RWPE2 (cell line): ENCODE results near the gene ITCH.
A peak's percentile ranks its signal among the peaks of the same experiment; 100 is the strongest.
"Not testable (repeated sequence)": the region's sequence is repeated elsewhere in the genome, so short reads cannot be mapped to it uniquely, and the experiment has no call there.

Experiments
- ATAC-seq: fragments of 200-7000 bp; cut with Tn5 transposase; 3 replicates; pipeline ENCODE4 v1.9.1; 2021; ENCODE audit warnings: low read depth
- DNase-seq: peaks from one replicate; pipeline ENCODE4 v3.0.0-alpha.2; 2020; ENCODE audit warnings: low spot score
- H3K27ac ChIP-seq: fragments of 450-650 bp; 2 replicates; pipeline ENCODE4 v1.5.1; 2017; ENCODE audit warnings: mild to moderate bottlenecking; ENCODE audit not compliant: poor library complexity, severe bottlenecking
- H3K27me3 ChIP-seq: fragments of 250-450 bp; sonication (Bioruptor Pico); 2 replicates; pipeline ENCODE4 v1.5.1; 2021; ENCODE audit warnings: mild to moderate bottlenecking, moderate library complexity; ENCODE audit not compliant: insufficient read depth, poor library complexity, severe bottlenecking
- H3K36me3 ChIP-seq: fragments of 250-450 bp; sonication (Bioruptor Pico); 2 replicates; pipeline ENCODE4 v1.5.1; 2020; ENCODE audit warnings: low read depth, mild to moderate bottlenecking, moderate library complexity
- H3K4me1 ChIP-seq: fragments of 250-450 bp; sonication (Bioruptor Pico); 2 replicates; pipeline ENCODE4 v1.5.1; 2021; ENCODE audit warnings: mild to moderate bottlenecking, moderate library complexity; ENCODE audit not compliant: insufficient read depth, poor library complexity, severe bottlenecking
- H3K4me3 ChIP-seq: fragments of 250-450 bp; sonication (Bioruptor Pico); 2 replicates; pipeline ENCODE4 v1.5.1; 2021; ENCODE audit warnings: mild to moderate bottlenecking, moderate library complexity; ENCODE audit not compliant: severe bottlenecking
- H3K9me3 ChIP-seq: fragments of 250-450 bp; sonication (Bioruptor Pico); 2 replicates; pipeline ENCODE4 v1.5.1; 2021; ENCODE audit warnings: mild to moderate bottlenecking, moderate library complexity; ENCODE audit not compliant: severe bottlenecking
- CTCF ChIP-seq: fragments of 450-650 bp; IDR thresholded peaks from one replicate; pipeline ENCODE4 v1.5.1; 2017; ENCODE audit warnings: mild to moderate bottlenecking, moderate library complexity; ENCODE audit not compliant: poor library complexity, severe bottlenecking

ITCH gene

DNA sequence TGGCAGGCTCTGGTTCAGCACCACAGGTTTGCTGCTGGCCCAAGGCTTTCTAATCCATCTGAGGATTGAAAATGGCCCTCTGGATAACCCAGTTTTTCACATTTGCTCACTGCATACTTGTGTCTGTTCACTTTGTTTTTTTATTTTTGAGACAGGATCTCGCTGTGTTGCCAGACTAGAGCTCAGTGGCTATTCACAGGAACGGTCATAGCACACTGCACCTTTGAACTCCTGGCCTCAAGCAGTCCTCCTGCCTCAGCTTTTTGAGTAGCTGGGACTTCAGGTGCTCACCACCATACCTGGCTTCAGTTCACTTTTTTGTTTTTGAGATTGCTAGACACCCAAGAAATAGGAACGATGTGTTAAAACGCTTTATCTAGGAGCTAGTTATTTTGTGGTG, 57.9 kb downstream of the ITCH start:
- H3K36me3 ChIP-seq = peaks cover 89% of the 10 kb centered on the region
- no peaks in the 10 kb centered on the region for H3K27me3 ChIP-seq
- no peak for TF ChIP-seq CTCF
- no peak overlapping the region for H3K27ac ChIP-seq
- no peak for DNase-seq
- H3K9me3 ChIP-seq = no peaks in the 10 kb centered on the region
- no peak for ATAC-seq
- no peak overlapping the region for H3K4me3 ChIP-seq
- H3K4me1 ChIP-seq = no peaks in the 10 kb centered on the region

DNA sequence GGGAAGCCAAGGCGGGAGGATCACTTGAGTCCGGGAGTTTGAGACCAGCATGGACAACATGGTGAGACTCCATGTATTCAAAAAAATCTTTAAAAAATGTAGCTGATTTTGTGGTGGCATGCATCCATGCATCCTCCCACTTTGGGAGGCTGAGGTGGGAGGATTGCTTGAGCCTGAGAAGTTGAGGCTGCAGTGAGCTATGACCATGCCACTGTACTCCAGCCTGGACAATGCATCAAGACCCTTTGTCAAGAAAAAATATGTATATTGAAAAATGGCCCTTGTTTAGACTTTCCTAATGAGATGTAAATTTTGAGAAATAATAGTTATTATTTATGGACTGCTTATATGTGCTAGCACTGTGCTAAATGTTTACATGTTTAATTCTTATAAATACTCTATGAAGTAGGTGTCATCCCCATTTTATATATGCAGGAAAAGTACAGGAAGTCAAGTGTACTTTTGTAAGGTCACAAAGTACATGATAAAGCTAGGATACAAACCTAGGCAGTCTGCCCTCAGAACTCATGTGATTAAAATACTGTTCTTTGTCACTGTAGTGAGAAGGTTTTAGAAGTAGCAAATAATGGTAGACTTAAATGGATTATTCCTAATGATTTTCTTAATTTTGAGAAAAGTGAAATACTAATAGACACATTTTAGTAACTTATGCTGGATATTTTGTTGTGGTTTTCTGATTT, 58.8 kb downstream of the ITCH start:
- ATAC-seq = no peak

DNA sequence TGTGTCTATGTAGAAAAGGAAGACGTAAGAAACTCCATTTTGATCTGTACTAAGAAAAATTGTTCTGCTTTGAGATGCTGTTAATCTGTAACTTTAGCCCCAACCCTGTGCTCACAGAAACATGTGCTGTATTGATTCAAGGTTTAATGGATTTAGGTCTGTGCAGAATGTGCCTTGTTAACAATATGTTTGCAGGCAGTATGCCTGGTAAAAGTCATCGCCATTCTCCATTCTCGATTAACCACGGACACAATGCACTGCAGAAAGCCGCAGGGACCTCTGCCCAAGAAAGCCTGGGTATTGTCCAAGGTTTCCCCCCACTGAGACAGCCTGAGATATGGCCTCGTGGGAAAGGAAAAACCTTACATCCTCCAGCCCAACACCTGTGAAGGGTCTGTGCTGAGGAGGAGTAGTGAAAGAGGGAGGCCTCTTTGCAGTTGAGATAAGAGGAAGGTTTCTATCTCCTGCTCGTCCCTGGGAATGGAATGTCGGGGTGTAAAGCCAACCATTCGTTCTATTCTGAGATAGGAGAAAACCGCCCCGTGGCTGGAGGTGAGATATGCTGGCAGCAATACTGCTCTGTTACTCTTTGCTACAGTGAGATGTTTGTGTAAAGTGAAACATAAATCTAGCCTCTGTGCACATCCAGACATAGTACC, 62.1 kb downstream of the ITCH start:
- H3K4me3 ChIP-seq, H3K27ac ChIP-seq, H3K4me1 ChIP-seq, DNase-seq, H3K9me3 ChIP-seq, H3K27me3 ChIP-seq, ATAC-seq: not testable (repeated sequence)
- peaks cover 100% of the 10 kb centered on the region for H3K36me3 ChIP-seq

More for the DNA sequence above, 58.8 kb downstream of the ITCH start:
- no peaks in the 10 kb centered on the region for H3K27me3 ChIP-seq
- H3K9me3 ChIP-seq = no peaks in the 10 kb centered on the region
- peaks cover 91% of the 10 kb centered on the region for H3K36me3 ChIP-seq
- H3K4me1 ChIP-seq = no peaks in the 10 kb centered on the region
- TF ChIP-seq CTCF = no peak
- H3K4me3 ChIP-seq = no peak overlapping the region
- no peak for DNase-seq
- no peak overlapping the region for H3K27ac ChIP-seq

DNA sequence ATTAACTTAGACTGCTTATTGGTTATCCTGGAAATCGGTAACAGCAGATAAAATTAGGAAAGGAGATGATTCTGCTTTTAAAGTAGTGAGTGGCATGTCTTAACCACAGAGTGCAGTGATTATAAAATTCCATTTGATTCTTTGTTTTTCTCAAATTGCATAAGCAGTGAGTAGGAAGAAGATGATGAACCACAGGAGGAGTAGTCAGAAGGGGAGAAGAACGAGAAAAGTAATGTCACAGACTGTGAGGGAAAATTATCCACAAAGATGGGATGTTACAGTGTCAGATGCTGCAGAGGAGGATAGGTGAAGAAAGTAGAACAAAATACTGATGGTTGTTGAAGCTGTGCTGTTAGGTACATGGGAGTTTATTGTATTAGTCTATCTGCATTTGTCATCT, 63.0 kb downstream of the ITCH start:
- DNase-seq (no peak), ATAC-seq (peak; percentile 16; the same call in 2 of the 3 replicates)
- Histone ChIP-seq H3K9me3 (no peaks in the 10 kb centered on the region), H3K4me1 (no peaks in the 10 kb centered on the region), H3K27me3 (no peaks in the 10 kb centered on the region), H3K4me3 (no peak overlapping the region), H3K27ac (no peak overlapping the region), H3K36me3 (peaks cover 100% of the 10 kb centered on the region)
- TF ChIP-seq CTCF = no peak

DNA sequence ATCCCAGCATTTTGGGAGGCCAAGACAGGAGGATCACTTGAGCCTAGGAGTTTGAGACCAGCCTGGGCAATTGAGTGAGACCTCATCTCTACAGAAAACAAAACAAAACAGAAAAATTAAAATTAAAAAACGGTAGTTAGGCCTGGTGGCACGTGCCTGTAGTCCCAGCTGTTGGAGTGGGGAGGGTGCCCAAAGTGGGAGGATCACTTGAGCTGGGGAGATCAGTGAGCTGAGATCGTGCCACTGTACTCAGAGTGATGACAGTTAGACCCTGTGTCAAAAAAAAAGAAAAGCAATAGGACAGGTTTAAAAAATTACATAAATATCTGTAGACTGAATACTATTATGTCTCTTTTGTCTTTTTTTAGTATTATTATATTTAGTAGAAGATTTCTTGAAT, 64.3 kb downstream of the ITCH start:
- TF ChIP-seq CTCF = no peak
- Histone ChIP-seq H3K4me1 (no peaks in the 10 kb centered on the region), H3K4me3 (no peak overlapping the region), H3K9me3 (no peaks in the 10 kb centered on the region), H3K36me3 (peaks cover 98% of the 10 kb centered on the region), H3K27ac (no peak overlapping the region), H3K27me3 (no peaks in the 10 kb centered on the region)
- ATAC-seq (no peak), DNase-seq (no peak)
